SK-N-MC (cell line): ENCODE data around the gene RPS18.

Experiments used
- DNase-seq: peaks from one replicate; pipeline ENCODE4 v3.0.0-alpha.2; 2011; ENCODE audit warnings: low read depth, low spot score
- H3K27ac ChIP-seq: fragments of 200-600 bp; sonication (generic); 2 replicates; pipeline ENCODE4 v1.5.1; 2016; ENCODE audit warnings: mixed run types
- H3K36me3 ChIP-seq: fragments of 200-600 bp; sonication (generic); 2 replicates; pipeline ENCODE4 v1.6.1; 2017; ENCODE audit warnings: antibody characterized with exemption, low read length, mixed read lengths; ENCODE audit not compliant: insufficient read depth
- H3K4me3 ChIP-seq: fragments of 200-600 bp; sonication (generic); 2 replicates; pipeline ENCODE4 v1.5.1; 2016
- H3K9ac ChIP-seq: fragments of 200-600 bp; sonication (generic); 2 replicates; pipeline ENCODE4 v1.8.0; 2017; ENCODE audit warnings: mixed run types, mixed read lengths; ENCODE audit not compliant: insufficient read length
- H3K9me3 ChIP-seq: fragments of 200-600 bp; sonication (generic); 2 replicates; pipeline ENCODE4 v1.6.1; 2017; ENCODE audit warnings: low read depth, mild to moderate bottlenecking, antibody characterized with exemption, low read length, moderate library complexity, mixed read lengths
- EZH2 ChIP-seq: fragments of 200-600 bp; sonication (generic); IDR thresholded peaks from one replicate; pipeline ENCODE4 v1.6.1; 2017; ENCODE audit warnings: antibody characterized with exemption
- FOXP2 ChIP-seq: optimal IDR thresholded peaks from 2 replicates; pipeline ENCODE3; 2011; ENCODE audit warnings: mild to moderate bottlenecking, moderate library complexity; ENCODE audit not compliant: insufficient read depth; ENCODE audit errors: extremely low read length, control extremely low read depth
- POLR2AphosphoS5 ChIP-seq: IDR thresholded peaks from 2 replicates; pipeline ENCODE4 v1.6.1; 2012; ENCODE audit warnings: mild to moderate bottlenecking, low read depth, low read length, borderline replicate concordance

The RPS18 gene

DNA sequence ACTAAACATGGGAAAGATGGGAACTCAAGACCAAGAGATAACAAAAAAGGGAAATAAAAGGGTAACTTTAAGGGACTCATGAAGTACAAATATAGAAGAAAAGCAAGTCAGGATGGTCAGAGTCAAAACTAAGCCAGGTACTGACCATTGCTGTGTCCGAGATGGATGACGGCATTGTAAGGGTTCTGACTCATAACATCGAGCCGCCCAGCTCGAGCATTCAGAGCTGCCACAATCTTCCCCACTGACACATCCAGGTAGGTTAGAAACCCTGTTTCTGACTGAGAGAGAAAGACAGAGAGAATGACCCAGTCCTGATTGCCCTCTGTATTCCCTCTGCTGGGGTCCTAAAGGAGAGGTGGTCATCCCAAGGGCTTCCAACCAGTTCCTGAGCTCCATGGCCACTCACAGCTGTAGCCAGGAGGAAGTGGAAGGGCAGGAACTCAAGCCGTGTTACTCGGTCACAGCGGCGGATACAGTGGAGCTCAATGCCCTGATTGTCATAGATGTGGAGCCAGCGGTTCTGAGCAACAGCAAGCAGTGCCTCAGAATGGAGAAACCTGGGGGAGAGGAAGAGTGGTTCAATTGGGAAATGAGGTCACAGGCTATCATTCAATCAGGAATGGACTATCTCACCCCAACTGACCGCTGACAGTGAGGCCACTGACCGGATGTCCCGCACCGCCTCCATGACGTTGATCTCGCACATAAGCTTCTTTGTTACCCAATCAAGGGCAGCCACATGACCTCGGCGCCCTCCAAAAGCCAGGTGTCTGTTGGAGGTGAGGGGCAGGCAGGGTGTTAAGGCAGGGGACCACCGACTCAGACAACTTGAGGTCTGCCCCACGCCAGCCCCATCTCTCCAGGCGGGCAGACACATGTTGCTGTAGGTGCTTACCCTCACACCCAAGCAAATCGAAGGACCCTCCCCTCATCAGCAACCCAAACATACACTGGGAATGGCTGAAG, 15.4 kb downstream of the RPS18 start:
- no peaks in the 10 kb centered on the region for H3K9me3 ChIP-seq
- H3K27ac ChIP-seq: no peak overlapping the region
- no peak overlapping the region for H3K9ac ChIP-seq
- H3K4me3 ChIP-seq: no peak overlapping the region; the same call in 1 of the 2 replicates
- no peak for DNase-seq
- TF ChIP-seq FOXP2: no peak
- TF ChIP-seq EZH2: no peak
- TF ChIP-seq POLR2AphosphoS5: no peak
- H3K36me3 ChIP-seq: peaks cover 48% of the 10 kb centered on the region

GRCh38 chr6:33288141-33288920, 16.5 kb downstream of the RPS18 start:
- Histone ChIP-seq H3K36me3 (peaks cover 48% of the 10 kb centered on the region), H3K9ac (peak overlapping the region; percentile 93), H3K9me3 (no peaks in the 10 kb centered on the region), H3K27ac (no peak overlapping the region), H3K4me3 (peak overlapping the region; percentile 90)
- no peak for DNase-seq
- no peak for TF ChIP-seq EZH2
- no peak for TF ChIP-seq POLR2AphosphoS5
- TF ChIP-seq FOXP2: no peak

DNA sequence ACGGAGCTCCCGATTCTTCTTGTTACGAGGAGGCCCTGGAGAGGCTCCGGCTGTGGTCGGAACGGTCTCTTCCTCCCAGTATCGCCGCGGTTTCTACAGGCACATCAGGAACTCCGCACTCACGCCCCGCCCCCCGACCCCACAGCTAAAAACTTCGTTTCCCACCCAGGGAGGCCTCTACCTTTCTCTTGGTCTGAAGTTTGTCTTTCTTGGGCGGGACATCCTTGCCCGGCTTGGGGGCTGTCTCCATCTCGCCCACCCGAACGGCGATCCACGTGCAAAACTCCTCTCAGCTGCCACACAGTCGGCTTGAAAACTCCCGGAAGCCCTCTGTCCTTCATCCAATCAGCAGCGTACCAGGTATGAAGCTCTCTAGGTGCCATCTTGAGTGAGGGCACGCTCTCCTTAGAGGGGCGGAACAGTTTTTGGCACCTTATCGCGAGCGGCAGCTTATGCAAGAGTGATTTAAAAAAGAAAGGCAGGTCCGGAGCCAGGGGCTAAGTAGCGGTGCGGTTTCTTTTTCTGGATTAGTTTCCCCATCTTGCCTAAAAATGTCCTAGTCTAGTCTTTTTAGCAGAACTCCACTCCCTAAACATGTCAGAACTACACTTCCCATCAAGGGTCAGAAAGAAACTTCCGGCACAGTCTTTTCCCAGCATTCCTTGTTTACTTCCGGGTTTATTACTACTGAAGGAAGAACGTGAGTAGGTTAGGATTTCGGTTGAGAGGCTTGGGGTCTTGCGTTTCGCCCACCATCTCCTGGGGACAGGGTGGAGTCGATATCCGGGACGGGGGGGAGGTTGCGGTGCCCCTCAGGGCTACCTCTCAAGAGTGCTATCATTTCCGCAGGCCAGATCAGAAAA, 17.3 kb downstream of the RPS18 start, which contains the start of the genes PFDN6 and WDR46:
Gene PFDN6, plus strand, starts transcription at position 681 of the 863 bp plus-strand sequence. CDS start 256 bp downstream, outside the sequence.
Gene WDR46, minus strand, starts transcription at position 319 of the 863 bp plus-strand sequence. Its CDS starts 69 bp downstream, at position 250.
- peak; percentile 85 for DNase-seq
- Histone ChIP-seq H3K9ac (peak within 1 kb of the TSS; percentile 93), H3K36me3 (peaks cover 48% of the 10 kb centered on the region), H3K4me3 (peak within 1 kb of the TSS; percentile 90), H3K27ac (0 out of 2 replicates have a peak within 1 kb of the TSS, but pooled peaks have one; percentile 49), H3K9me3 (no peaks in the 10 kb centered on the region)
- TF ChIP-seq POLR2AphosphoS5 (peak; percentile 79), EZH2 (no peak)

GRCh38 chr6:33289784-33290315, 18.0 kb downstream of the RPS18 start:
- H3K36me3 ChIP-seq: peaks cover 41% of the 10 kb centered on the region
- no peak for DNase-seq
- no peaks in the 10 kb centered on the region for H3K9me3 ChIP-seq
- H3K9ac ChIP-seq: peak overlapping the region; percentile 93
- no peak for TF ChIP-seq FOXP2
- TF ChIP-seq EZH2: no peak
- TF ChIP-seq POLR2AphosphoS5: no peak
- H3K4me3 ChIP-seq: peak overlapping the region; percentile 90
- 0 out of 2 replicates have a peak overlapping the region, but pooled peaks have one; percentile 49 for H3K27ac ChIP-seq

DNA sequence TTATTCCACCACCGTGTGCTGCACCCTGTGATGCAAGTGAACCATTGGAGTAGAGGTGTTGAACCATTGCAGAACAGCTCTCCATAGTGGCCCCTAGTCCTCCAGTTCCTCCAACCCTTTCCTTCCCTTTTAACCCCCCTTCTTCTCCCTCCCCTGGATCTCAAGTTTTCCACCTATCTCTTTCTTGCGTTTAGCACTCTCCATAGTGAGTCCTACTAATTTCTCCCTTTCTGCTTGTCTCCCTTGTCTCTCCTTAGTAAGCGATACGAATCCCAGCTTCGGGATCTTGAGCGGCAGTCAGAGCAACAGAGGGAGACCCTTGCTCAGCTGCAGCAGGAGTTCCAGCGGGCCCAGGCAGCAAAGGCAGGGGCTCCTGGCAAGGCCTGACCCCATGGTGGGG, 18.6 kb downstream of the RPS18 start:
- Histone ChIP-seq H3K36me3 (peaks cover 35% of the 10 kb centered on the region), H3K27ac (no peak overlapping the region), H3K9ac (peak overlapping the region; percentile 93), H3K9me3 (no peaks in the 10 kb centered on the region), H3K4me3 (peak overlapping the region; percentile 90)
- no peak for DNase-seq
- TF ChIP-seq FOXP2: no peak

GRCh38 chr6:33292996-33293682, 21.3 kb downstream of the RPS18 start:
- no peak overlapping the region for H3K27ac ChIP-seq
- no peak overlapping the region for H3K4me3 ChIP-seq
- no peaks in the 10 kb centered on the region for H3K9me3 ChIP-seq
- no peak overlapping the region for H3K9ac ChIP-seq
- no peak for DNase-seq
- H3K36me3 ChIP-seq: peaks cover 14% of the 10 kb centered on the region; the same call in 1 of the 2 replicates
- TF ChIP-seq FOXP2 (no peak), POLR2AphosphoS5 (no peak; the same call in 1 of the 2 replicates), EZH2 (no peak)

DNA sequence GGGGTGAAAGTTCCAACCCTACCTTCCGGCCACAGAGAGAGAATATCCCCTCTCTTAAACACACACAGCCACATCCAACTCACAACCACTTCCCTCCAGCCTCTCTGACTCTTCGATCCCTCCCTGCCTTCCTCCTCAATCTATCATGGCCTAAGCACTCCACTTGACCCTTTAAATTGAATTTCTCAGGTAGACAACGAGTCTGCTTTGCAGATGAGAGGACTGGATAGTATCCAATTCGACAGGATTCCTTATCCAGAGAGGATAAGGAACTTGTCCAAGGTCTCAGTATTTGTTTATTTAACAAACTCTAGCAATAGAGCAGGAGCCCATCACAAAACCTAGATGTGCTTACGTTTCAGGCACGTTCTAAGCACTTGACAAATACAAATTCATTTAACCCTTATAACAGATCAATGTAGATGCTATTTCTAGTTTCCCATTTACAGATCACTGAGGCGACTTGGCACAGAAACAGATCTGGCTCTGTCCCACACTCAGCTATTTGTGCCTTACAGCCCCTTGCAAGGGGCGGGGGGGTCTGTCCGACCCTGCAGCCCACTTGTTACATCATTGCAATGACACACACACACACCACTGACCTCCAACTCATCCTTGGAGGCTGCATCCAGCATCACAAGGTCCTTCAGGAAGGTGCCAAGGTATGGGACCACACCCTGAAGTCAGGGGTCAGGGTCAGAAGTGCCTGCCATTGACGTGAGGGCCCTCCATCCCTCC, 22.4 kb downstream of the RPS18 start:
- TF ChIP-seq EZH2 (no peak), POLR2AphosphoS5 (no peak), FOXP2 (no peak)
- Histone ChIP-seq H3K36me3 (peaks cover 14% of the 10 kb centered on the region; the same call in 1 of the 2 replicates), H3K27ac (no peak overlapping the region), H3K9ac (no peak overlapping the region), H3K9me3 (no peaks in the 10 kb centered on the region), H3K4me3 (no peak overlapping the region)
- no peak for DNase-seq
